ENCODE data around the gene HDAC4.

DNA sequence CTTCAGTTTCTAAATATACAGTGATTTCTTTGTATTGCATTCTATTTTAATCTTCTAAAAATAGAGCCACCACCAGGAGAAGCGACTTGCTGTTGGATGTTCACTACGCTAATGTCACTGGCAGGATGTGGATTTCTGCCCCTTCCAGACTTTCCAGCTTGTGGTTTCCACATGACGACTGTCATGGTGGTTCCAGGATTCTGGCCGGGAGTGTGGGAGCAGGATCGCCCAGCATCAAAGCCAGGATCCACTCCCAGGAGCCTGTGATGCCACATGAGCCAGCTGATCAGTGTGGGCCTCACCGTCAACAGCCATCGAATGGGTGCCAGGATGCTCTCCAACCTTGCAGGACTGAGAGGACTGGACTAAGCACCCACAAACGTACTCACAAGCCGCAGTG, 148.8 kb downstream of the HDAC4 start:
- TF ChIP-seq ZNF266 (tag by site-specific recombination; IDR thresholded peaks at IDR 0.05; ENCODE audit: low read depth) = no peak
- no peak for TF ChIP-seq ZNF274 (IDR thresholded peaks at IDR 0.05; ENCODE audit: low read length)
- no peak for TF ChIP-seq ZNF274 (tag by site-specific recombination; IDR thresholded peaks at IDR 0.05; ENCODE audit: borderline replicate concordance)
- TF ChIP-seq, protein P1, sequence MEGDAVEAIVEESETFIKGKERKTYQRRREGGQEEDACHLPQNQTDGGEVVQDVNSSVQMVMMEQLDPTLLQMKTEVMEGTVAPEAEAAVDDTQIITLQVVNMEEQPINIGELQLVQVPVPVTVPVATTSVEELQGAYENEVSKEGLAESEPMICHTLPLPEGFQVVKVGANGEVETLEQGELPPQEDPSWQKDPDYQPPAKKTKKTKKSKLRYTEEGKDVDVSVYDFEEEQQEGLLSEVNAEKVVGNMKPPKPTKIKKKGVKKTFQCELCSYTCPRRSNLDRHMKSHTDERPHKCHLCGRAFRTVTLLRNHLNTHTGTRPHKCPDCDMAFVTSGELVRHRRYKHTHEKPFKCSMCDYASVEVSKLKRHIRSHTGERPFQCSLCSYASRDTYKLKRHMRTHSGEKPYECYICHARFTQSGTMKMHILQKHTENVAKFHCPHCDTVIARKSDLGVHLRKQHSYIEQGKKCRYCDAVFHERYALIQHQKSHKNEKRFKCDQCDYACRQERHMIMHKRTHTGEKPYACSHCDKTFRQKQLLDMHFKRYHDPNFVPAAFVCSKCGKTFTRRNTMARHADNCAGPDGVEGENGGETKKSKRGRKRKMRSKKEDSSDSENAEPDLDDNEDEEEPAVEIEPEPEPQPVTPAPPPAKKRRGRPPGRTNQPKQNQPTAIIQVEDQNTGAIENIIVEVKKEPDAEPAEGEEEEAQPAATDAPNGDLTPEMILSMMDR (tag by site-specific recombination; IDR thresholded peaks at IDR 0.05) = no peak
- TF ChIP-seq, protein P2, sequence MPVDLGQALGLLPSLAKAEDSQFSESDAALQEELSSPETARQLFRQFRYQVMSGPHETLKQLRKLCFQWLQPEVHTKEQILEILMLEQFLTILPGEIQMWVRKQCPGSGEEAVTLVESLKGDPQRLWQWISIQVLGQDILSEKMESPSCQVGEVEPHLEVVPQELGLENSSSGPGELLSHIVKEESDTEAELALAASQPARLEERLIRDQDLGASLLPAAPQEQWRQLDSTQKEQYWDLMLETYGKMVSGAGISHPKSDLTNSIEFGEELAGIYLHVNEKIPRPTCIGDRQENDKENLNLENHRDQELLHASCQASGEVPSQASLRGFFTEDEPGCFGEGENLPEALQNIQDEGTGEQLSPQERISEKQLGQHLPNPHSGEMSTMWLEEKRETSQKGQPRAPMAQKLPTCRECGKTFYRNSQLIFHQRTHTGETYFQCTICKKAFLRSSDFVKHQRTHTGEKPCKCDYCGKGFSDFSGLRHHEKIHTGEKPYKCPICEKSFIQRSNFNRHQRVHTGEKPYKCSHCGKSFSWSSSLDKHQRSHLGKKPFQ (tag by site-specific recombination; IDR thresholded peaks at IDR 0.05) = no peak
- no peak for TF ChIP-seq ZNF768 (tag by site-specific recombination; IDR thresholded peaks at IDR 0.05)
- TF ChIP-seq, protein P3, sequence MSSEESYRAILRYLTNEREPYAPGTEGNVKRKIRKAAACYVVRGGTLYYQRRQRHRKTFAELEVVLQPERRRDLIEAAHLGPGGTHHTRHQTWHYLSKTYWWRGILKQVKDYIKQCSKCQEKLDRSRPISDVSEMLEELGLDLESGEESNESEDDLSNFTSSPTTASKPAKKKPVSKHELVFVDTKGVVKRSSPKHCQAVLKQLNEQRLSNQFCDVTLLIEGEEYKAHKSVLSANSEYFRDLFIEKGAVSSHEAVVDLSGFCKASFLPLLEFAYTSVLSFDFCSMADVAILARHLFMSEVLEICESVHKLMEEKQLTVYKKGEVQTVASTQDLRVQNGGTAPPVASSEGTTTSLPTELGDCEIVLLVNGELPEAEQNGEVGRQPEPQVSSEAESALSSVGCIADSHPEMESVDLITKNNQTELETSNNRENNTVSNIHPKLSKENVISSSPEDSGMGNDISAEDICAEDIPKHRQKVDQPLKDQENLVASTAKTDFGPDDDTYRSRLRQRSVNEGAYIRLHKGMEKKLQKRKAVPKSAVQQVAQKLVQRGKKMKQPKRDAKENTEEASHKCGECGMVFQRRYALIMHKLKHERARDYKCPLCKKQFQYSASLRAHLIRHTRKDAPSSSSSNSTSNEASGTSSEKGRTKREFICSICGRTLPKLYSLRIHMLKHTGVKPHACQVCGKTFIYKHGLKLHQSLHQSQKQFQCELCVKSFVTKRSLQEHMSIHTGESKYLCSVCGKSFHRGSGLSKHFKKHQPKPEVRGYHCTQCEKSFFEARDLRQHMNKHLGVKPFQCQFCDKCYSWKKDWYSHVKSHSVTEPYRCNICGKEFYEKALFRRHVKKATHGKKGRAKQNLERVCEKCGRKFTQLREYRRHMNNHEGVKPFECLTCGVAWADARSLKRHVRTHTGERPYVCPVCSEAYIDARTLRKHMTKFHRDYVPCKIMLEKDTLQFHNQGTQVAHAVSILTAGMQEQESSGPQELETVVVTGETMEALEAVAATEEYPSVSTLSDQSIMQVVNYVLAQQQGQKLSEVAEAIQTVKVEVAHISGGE (tag by site-specific recombination; conservative IDR thresholded peaks at IDR 0.05; ENCODE audit: low read depth) = no peak
- no peak for TF ChIP-seq TCF7L2 (IDR thresholded peaks at IDR 0.05; ENCODE audit: borderline replicate concordance, low read depth, low read length)
- no peak for TF ChIP-seq KLF16 (tag by site-specific recombination; IDR thresholded peaks at IDR 0.05)
- no peak for TF ChIP-seq KLF9 (tag by site-specific recombination; IDR thresholded peaks at IDR 0.05; ENCODE audit: low read depth)
- TF ChIP-seq ZNF530 (tag by site-specific recombination; IDR thresholded peaks at IDR 0.05; ENCODE audit: low read depth) = no peak
- no peak for TF ChIP-seq OVOL3 (tag by site-specific recombination; IDR thresholded peaks at IDR 0.05)
